GM19467 (cell line): ENCODE data around the gene HCFC1.

Experiments used
- ATAC-seq: cut with Tn5 transposase; IDR thresholded peaks from one replicate; pipeline ENCODE4 v1.9.1; 2021; ENCODE audit warnings: mild to moderate bottlenecking, moderate library complexity; ENCODE audit not compliant: unreplicated experiment

The HCFC1 gene

DNA sequence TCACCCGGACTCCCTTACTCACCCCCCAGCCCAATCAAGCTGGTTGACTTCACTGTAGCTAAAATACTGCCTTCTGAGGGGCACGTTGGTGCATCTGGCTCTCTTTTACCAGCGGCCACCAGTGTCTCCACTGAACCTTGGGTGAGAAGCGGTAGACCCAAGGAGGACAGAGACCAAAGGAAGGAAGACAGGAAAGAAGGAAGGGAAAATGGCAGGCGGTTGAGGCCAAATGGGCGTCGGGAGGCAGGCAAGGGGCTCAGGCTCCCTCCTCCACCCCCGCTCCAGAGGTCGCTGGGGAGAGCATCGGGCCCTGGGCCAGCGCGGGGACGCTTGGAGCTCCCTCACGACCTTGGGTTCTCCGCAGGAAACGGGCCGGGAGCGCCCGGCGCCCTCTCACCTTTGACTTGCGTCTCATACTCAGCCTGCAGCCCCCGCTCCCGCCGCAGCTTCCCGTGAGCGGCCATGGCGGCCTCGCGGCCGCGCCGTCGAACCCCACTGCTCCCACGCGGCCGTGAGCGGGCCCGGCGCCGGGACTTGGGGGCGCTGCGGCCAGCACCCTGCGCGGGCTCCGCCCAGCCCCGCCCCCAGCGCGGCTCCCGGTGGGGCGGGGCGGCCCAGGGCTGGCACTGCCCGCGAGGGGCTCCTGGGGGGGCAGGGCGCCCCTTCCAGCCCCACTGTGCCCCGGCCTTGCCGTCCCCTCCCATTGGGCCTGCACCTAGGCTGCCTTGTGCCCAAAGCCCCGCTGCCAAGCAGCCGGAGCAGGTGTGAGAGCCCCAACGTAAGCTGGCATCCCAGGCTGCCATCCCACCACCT is 45.7 kb downstream of the HCFC1 start, which contains the start of gene ARHGAP4:
Gene ARHGAP4, minus strand, starts transcription at position 526 of the 813 bp plus-strand sequence. Its CDS starts 62 bp downstream, at position 464.
- no peak for ATAC-seq

DNA sequence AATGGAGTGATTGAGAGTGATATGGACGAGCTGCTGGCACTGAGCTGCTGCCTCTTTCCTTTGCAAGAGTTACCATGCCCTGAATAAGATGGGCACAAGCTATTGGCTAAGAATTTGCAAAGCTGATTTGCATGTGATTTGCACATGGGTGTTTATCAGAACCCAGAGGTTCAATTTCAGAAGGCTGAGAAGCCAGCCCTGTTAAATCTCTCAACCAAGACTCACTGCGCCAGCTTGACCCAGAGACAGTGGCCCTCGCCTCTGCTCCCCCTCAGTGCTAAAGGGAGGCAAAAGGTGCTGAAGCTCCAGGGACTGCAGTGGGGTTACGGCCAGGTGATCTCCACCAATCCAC is 46.3 kb downstream of the HCFC1 start:
- ATAC-seq = no peak

DNA sequence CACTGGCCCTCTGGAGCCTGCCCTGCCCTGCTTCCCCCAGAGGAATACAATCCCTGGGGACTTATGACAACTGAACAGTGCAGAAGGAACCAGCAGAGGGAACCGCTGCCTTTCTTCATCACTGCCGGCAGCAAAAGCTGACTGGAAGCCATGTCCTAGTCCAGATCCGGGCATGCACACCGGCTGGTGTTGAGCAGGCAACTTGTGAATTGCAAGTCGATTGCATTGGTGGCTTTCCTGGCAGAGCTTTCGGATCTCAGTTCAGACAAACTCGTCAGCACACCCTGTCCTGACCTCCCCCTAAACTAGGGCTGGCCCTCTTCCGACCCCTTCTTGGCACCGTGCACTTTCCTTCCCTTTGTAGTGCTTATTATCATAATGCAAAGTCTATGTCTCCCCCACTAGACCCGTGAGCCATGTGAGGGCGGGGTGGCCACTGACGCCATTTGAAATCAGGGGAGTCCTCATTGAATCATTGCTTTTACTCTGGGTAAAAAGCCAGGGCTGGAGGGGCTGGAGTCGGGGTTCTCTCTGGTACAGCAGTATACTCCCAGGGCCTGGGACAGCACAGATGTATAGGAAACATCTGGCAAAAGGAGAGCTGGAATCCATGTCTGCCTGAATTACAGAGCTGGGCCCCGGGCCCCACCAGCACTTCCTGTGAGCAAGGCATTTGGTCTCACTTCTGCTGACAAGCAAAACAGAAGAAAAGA is 47.3 kb downstream of the HCFC1 start:
- ATAC-seq = no peak

DNA sequence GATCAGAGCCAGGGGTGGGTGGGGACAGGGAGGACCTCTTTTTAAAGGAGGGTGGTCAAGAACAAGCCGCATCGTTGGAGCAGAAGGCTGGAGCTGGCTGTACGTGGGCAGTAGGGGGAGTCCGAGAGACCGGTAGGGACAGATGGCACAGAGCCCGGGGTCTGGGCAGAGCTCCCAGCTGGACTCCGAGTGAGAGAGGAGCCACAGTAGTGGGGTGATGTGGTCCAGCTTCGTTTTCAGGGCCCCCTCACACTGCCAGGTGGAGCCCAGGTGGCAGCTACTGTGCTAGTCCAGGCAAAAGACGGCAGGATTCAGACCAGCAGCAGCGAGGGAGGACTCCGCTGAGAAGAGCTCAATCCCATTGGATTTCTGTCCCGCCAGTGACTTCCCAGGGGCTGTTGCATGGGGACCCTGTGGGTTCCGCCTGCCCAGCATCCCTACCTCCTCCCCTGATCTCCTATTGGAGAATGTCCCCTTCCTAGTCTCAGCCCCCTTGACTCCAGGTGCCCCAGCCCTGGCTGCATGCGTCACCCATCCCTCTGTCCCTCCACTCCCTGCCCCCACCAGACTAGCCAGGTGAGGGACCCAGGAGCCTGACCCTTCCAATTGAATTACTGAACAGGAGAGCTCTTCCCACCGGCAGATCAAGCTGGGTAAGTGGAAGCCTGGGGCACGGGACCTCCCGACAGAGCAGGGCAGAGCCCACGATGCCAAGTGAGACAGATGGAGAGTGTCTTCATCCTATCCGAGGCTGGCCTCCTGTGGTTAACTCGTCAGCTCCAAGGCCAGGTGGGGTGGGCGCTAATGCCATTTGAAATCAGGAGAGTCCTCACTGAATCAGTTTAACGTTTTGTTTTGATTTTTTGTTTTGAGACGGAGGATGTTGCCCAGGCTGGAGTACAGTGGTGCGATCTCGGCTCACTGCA is 48.4 kb downstream of the HCFC1 start:
- no peak for ATAC-seq

DNA sequence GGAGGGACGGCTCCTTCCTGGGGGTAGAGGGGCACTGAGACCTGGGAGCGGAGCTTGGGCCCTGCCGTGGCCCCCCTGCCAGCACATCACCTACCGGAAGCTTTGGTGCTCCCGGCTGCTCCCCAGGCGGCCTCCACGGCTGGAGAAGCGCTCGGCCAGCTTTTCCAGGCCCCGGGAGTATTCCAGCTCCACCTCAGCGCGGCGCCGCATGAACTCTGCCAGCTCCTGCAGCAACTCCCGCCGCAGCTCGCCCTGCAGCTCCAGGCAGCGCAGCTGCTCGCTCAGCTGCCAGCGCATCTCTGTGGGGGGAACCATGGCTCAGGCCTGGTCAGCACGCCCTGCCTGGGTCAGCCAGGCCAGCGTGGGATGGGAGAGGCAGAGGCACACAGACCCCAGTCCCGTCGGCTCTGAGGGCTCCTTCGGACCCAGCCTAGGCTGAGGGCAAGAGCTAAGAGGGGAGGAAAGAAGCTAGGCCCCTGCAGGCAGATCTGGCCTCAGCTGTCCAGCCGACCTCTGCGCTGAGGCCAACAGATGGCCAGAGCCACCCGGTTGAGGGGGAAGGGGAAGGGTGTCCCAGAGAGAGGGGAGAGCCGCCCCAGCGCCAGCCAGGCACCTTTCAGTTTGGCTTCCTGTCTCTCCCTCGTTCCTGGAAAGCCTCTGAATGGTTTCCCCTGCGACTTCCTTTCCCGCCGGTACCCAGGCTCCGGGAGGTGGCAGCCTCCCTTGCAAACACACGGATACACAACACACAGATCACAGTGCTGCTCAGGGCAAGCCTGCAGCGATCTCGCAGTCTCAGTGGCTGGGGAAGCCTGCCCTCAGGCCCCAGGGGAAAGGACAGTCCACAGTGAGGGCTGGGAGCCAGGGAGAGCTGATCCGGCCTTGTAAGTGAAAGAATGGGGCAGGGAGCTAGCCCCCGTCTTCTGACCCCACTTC is 49.8 kb downstream of the HCFC1 start:
- ATAC-seq = no peak

DNA sequence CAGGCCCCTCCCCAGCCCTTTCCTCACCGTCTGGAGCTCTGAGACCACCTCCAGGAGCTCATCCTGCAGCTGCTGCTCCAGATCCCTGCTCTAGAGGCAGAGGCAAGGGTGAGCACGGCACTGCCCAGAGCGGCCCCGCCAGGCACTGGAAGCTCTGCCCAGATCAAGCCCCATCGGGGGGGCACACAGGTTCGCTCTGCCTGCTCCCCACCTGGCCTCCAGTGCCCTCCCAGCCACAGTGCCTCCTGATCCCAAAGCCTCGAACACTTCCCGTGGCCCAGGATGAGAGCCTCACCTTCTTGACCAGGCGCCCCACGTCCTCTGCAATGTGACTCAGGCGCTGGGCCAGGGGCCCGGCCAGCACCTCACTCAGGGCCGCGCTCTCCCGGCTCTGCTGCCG is 50.5 kb downstream of the HCFC1 start:
- no peak for ATAC-seq

DNA sequence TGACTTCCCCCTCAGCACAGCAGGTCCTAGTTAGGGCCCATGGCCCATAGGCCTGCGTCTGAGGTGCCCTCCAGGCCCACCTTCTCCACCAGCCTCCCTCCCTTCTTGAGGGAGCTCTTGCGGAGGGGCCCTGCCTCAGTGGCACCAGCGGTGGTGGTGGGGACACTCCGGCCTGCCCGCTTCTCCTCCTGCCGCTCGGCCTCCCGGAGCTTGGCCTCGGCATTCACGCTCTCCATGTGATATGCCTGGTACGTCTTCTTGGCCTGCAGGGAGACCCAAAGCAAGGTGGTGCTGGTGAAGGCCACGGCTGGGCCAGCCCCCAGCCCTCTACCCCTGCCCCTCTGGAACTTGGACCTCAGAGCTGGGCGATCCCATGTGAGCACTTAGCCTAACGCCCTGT is 51.1 kb downstream of the HCFC1 start:
- ATAC-seq = no peak

DNA sequence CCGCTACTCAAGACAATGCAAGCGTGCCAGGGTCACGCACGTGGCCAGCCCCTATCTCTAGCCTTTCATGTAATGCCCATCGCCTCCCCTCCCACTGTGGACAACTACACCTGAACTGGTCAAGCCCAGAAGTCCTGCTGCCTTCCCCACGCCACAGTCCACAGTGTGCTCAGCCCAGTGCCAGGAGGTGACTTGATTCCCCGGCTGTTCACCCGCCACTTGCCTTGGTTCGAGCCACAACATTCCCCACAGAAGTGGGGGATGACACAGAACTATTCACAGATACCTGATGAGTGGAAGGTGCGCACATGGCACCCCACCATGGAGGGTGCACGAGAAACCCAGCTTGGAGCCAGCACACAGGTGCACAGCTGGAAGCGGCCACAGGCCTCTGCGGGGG is 52.3 kb downstream of the HCFC1 start:
- ATAC-seq = no peak

DNA sequence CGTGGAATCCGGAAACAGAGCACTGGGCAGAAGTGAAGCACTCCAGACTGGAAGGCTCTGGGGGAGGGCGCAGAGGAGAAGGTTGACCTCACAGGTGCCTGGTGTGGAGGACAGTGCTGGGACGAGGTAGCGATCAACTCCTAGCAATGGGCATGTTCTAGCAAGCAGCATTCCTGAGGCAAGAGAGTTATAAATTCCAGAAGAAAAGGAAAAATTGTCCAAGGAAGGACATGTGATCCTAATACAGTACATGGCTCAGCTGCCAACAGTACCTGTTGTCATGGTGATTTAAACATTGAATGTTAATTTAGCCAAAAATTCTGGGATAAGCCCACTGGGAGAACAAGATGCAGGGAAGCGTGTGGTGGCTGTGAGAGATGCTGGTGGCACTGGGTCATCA is 53.7 kb downstream of the HCFC1 start:
- ATAC-seq = no peak

DNA sequence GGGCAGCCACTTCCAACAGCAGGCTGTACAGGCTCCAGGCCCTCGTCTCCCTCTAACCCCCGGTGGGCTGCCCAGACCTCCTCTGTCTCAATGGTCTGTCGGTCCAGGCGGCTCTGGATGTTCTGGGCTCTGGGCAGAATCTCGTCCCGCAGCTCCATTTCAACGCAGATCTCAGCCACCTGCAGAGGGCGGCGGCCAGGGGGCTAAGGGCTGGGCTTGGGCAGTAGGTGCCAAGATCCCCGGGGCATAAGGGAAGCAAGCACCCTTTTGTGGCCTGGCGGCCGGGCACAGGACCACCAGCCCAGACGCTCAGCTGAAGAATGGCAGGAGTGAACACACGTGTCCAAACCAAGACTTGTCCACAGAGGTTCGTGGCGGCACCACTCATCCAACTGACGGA is 57.9 kb downstream of the HCFC1 start:
- ATAC-seq = no peak

DNA sequence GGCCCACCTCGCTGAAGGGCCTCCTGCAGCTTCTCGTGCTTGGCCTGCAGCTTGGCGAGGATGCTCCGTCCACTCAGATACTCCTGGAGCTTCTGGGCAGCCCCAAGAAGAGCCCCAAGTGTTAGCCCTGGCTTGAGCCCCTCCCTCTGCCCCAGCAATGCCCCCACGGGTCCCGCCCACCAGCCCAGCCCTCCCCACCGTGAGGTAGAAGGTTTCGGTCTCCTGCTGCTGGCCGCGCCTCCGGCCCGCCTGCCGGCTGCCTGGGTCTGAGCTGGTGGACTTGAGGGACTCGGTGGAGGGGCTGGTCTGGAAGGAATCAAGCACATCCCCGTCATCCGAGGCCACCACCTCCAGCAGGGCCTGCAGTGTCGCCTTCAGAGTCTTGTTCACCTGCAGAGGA is 58.4 kb downstream of the HCFC1 start:
- ATAC-seq = no peak

DNA sequence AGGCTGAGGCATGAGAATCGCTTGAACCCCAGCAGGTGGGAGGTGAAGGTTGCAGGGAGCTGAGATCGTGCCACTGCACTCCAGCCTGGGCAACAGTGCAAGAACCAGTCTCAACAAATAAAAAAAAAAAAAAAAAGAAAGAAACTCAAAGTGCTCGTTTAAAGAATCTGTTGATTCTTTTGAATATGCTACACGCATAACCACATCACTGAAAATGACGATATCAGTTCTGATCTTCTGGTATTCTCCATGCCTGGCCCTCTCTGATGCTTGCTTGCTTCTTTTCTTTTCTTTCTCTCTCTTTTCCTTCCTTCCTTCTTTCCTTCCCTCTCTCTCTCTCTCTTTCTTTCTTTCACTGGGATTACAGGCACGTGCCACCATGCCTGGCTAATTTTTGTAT is 59.8 kb downstream of the HCFC1 start:
- ATAC-seq = no peak

DNA sequence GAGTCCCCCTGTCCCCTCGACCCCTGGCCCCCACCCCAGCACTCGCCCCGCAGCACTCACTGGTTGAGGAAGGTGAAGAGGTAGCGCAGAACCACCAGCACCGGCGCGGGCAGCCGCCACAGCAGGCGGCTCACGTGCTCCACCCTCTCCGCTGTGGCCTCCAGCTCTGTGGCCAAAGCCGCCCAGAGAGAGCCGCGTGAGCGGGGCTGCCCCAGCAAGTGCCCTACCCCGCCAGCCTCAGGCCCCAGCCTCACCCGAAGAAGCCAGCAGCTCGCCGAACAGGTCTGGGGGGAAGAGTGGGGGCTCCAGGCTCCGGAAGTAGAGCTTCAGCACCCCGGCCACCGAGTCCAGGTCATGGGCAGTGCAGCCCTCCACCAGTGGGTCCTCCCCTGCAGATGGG is 61.2 kb downstream of the HCFC1 start:
- ATAC-seq = no peak

DNA sequence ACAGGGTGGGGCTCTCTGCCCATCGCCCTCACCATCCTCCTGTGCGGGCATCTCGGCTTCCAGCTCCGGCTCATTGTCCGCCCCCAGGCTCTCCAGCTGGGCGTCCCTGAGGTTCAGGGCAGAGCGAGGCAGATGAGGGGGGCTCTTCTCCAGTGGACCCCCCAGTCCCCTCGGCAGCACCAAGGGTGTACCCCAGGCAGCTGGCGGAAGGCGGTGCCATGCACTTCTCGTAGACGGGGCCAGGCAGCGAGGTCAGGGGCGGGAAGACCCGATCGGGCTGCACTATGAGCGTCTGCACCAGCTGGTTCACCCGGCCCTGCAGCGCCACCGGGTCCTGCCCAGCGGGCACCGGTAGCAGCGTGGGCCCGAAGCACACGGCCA is 61.6 kb downstream of the HCFC1 start:
- no peak for ATAC-seq

DNA sequence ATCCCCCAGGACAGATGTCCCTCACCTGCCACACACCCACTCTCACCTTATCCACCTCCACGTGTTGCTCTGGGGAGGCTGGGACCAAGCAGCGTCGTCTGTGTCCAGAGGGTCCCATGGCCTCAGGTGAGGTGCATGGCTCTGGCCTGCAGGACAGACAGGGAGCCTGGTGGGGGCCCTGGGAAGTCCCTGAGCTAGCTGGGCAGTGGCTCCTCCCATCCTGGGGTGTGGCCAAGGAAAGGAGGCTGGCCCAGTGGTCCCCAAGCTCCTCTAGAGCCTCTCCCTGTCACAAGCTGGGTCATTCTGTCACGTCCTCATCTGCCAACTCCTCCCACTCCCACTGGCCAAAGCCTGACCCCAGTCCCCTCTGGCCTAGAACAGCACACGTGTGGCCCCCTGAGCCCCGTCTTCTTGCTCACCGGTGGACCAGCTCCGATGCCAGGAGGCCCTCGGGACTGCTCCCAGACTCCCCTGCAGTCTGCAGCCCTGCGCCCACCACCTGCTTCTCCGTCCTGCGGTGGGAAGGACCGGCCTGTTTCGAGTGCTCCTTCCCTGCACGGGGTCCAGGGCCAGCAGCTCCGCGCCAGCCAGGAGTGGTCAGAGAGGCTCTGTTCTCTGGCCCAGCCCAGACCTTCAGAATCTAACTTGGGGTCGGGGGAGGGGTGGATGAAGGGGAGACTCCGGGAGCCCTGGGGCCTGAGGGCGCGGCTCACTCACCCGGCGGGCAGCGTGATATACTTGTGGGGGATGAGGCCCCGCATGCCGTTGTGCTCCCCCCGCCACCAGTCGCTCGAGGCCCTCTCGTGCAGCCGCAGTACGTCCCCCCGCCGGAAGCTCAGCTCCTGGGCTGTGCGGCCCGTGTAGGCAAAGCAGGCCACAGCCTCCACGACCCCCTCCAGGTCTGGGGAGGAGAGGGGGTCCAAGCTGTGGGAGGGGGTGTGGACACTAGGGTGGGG is 62.3 kb downstream of the HCFC1 start:
- no peak for ATAC-seq

DNA sequence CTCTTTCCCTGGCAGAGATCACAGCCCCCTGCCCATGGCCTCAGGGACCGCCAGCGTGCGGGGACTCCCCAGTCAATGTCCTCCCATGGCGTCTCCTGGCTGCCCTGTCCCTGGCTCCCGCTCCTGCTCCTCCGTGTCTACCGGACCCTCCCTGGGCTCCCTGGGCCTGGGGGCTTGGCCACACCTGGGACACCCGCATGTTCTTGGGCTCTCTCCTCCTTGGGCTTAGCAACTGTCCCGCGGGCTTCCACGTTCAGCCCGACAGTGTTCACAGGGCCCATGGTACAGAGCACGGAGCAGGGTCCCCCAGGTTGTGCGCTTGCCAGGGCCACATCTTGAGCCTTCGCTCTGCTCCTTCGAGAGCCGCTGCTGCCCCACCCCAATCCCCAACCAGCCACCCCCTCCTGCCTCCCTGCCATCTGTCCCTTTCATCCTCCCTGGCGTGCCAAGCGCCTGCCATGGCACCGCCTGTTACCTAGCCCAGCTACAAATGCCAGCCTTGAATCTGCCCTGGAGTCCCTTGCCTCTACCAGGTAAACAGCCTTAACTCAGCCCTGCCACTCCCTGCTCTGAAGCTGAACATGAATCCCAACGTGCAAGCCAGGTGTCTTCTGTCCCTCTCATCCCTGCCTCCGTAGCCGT is 63.3 kb downstream of the HCFC1 start:
- ATAC-seq = no peak

DNA sequence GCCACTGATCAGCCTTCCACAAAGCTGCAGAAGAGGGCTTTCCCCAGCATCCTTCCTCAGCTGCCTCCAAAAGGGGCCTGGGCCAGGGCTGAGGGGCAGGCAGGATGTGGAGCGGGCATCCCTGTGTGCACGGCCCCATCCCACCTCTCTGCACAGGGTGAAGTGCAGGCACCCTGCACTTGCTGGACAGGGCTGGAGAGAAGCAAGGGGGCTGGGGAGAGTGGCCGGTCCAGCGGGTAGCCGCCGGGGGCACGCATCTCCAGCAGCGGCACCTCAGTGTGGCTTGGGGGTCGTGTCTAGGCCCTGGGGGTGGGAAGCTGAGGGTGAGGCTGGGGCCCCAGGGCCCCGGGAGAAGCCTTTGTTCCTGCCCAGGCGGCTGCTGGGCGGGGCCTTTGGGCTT is 64.2 kb downstream of the HCFC1 start:
- no peak for ATAC-seq

DNA sequence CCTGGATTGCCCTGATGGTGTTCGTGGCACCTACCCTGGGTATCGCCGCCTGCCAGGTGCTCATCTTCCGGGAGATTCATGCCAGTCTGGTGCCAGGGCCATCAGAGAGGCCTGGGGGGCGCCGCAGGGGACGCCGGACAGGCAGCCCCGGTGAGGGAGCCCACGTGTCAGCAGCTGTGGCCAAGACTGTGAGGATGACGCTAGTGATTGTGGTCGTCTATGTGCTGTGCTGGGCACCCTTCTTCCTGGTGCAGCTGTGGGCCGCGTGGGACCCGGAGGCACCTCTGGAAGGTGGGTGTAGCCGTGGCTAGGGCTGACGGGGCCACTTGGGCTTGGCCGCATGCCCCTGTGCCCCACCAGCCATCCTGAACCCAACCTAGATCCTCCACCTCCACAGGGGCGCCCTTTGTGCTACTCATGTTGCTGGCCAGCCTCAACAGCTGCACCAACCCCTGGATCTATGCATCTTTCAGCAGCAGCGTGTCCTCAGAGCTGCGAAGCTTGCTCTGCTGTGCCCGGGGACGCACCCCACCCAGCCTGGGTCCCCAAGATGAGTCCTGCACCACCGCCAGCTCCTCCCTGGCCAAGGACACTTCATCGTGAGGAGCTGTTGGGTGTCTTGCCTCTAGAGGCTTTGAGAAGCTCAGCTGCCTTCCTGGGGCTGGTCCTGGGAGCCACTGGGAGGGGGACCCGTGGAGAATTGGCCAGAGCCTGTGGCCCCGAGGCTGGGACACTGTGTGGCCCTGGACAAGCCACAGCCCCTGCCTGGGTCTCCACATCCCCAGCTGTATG is 65.3 kb downstream of the HCFC1 start:
- no peak for ATAC-seq
